OCI-LY3 (cell line): ENCODE data around the gene REEP3.

Experiments
- CTCF ChIP-seq: fragments of 200-600, 300-600 bp; sonication (generic); IDR thresholded peaks from 2 replicates; pipeline ENCODE4 v1.5.1; 2014; ENCODE audit warnings: antibody characterized with exemption, low read length, low read depth
- EZH2phosphoT487 ChIP-seq: fragments of 200-600 bp; shearing (Covaris generic); IDR thresholded peaks from 2 replicates; pipeline ENCODE4 v1.6.1; 2018; ENCODE audit warnings: antibody characterized with exemption, mixed run types, low read depth

- TF ChIP-seq CTCF (no peak), EZH2phosphoT487 (no peak)
These were observed 15.5 kb downstream of the REEP3 start for GRCh38 chr10:63536698-63537097.
